ENCODE measurements around the gene SPCS1.
"Not testable (repeated sequence)": the region's sequence is repeated elsewhere in the genome, so short reads cannot be mapped to it uniquely, and the experiment has no call there.

Gene SPCS1

GRCh38 chr3:52695798-52696671, 9.9 kb upstream of the SPCS1 start:
- no peak for DNase-seq

- DNase-seq, result no peak
Measured at GRCh38 chr3:52696830-52697631, 8.9 kb upstream of the SPCS1 start.

- DNase-seq, result no peak
Measured at GRCh38 chr3:52697632-52697965, 8.3 kb upstream of the SPCS1 start.

GRCh38 chr3:52703341-52703740, 2.6 kb upstream of the SPCS1 start:
- DNase-seq, result no peak

- DNase-seq, result peak; percentile 64
Measured at GRCh38 chr3:52704611-52705437, 1.1 kb upstream of the SPCS1 start.

- DNase-seq, result no peak
Measured at GRCh38 chr3:52705438-52705687, 543 bp upstream of the SPCS1 start.

GRCh38 chr3:52707585-52707984, 1.7 kb downstream of the SPCS1 start:
- DNase-seq, result no peak

- DNase-seq, result no peak
Measured at GRCh38 chr3:52710512-52710911, 4.6 kb downstream of the SPCS1 start.

GRCh38 chr3:52712291-52713212, 6.6 kb downstream of the SPCS1 start:
- no peak for DNase-seq

GRCh38 chr3:52714335-52715302, 8.7 kb downstream of the SPCS1 start:
- no peak for DNase-seq

- no peak for DNase-seq
Measured at GRCh38 chr3:52715714-52716305, 9.9 kb downstream of the SPCS1 start.

GRCh38 chr3:52719618-52720017, 13.7 kb downstream of the SPCS1 start:
- no peak for DNase-seq

- no peak for DNase-seq
Measured at GRCh38 chr3:52721002-52721729, 15.3 kb downstream of the SPCS1 start.

GRCh38 chr3:52721730-52722008, 15.8 kb downstream of the SPCS1 start:
- no peak for DNase-seq

- DNase-seq, result no peak
Measured at GRCh38 chr3:52722491-52722890, 16.6 kb downstream of the SPCS1 start.

- no peak for DNase-seq
Measured at GRCh38 chr3:52723935-52724334, 18.0 kb downstream of the SPCS1 start.

- no peak for DNase-seq
Measured at GRCh38 chr3:52724511-52724910, 18.6 kb downstream of the SPCS1 start.

- DNase-seq, result not testable (repeated sequence)
Measured at GRCh38 chr3:52728753-52729152, 22.8 kb downstream of the SPCS1 start.

- no peak for DNase-seq
Measured at GRCh38 chr3:52730681-52731080, 24.8 kb downstream of the SPCS1 start.

- DNase-seq, result no peak
Measured at GRCh38 chr3:52731590-52731989, 25.7 kb downstream of the SPCS1 start.
